Testis (tissue), 2 donors: ENCODE data around the gene ARHGAP23.

Source experiments
- CTCF ChIP-seq, 3 experiments: fragments of 450-650 bp in 2 of 3; fragments of 200-600 bp in 1 of 3; sonication (generic) in 1 of 3; IDR thresholded peaks; one replicate each; pipeline ENCODE4 v1.5.1; 2016 to 2019; ENCODE audit warnings: antibody characterized with exemption in 3 of 3, mild to moderate bottlenecking in 2 of 3, moderate library complexity in 1 of 3
- POLR2A ChIP-seq: fragments of 450-650 bp; IDR thresholded peaks from one replicate; pipeline ENCODE4 v1.6.1; 2017; ENCODE audit warnings: antibody characterized with exemption, mild to moderate bottlenecking, moderate library complexity

DNA sequence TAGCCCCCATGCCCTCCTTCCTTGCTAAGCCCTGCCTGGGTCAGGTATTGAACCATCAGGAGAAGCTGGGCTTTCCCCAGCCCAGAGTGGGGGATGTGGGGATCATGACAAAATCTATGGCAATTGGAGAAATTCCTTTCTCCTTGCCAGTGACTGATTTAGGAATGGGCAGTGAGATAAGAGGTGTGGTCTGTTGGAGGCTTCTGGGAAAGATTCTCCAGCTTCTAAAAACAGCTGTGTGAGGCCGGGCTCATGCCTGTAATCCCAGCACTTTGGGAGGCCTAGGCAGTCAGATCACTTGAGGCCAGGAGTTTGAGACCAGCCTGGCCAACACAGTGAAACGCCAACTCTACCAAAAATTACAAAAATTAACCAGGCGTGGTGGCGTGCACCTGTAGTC is 108.4 kb downstream of the ARHGAP23 start:
- no peak for TF ChIP-seq POLR2A
- no peak for TF ChIP-seq CTCF (IDR thresholded peaks at IDR 0.05)
